D721Med (cell line): Measurements from ENCODE around the gene OGFOD1.

Source experiments
- DNase-seq: peaks from one replicate; pipeline ENCODE4 v3.0.0; 2011; ENCODE audit warnings: low spot score; ENCODE audit not compliant: insufficient read length
- FAIRE-seq: peaks from 2 replicates; lab custom pipeline; 2011; peaks lifted over from hg19 to GRCh38; lab: Jason Lieb, UNC
- CTCF ChIP-seq: IDR thresholded peaks from 2 replicates; pipeline ENCODE4 v1.5.1; 2012; ENCODE audit warnings: mild to moderate bottlenecking, control low read depth; ENCODE audit not compliant: insufficient read depth; ENCODE audit errors: missing control alignments

The OGFOD1 gene

DNA sequence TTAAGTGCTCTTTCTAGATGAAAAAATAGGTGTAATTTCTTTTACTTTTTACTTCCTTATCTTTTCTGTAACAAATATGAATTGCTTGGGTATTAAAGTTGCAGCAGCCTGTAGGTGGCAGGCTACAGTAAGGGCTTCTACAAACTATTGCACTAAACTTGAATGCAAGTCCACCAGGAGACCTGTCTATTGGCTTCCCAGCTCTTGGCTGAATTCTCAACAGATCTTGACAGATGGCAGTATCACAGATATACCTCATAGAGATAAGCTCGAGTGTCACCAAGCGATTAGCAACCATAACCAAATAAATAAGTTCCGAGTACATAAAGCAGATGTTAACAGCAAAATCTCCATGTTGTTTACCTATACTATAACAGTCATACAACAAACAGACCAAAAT lies 62.6 kb downstream of the OGFOD1 start:
- DNase-seq (no peak), FAIRE-seq (no peak)
- peak; percentile 88 for TF ChIP-seq CTCF

GRCh38 chr16:56514845-56515244 lies 63.5 kb downstream of the OGFOD1 start:
- no peak for TF ChIP-seq CTCF
- FAIRE-seq, result no peak
- DNase-seq, result no peak

DNA sequence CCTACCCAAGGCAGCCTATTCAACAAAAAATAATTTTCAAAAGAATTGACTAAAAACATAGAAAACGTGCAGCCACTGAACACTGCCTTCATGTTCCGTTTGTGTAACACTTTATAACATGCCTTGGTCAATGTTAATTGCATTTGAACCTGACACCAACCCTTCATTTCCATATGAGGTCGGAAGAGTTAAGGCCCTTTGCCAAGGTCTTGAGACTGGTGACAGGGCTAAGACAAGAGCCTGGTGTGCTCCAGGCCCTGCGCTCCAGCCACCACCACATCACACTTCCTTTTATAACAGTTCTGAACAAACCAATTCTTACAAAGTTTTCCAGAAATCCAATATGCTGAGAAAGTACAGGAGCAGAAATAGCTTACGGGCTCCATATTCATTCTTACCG lies 64.3 kb downstream of the OGFOD1 start:
- no peak for TF ChIP-seq CTCF
- FAIRE-seq (no peak), DNase-seq (no peak)

GRCh38 chr16:56517206-56517605 lies 65.9 kb downstream of the OGFOD1 start:
- no peak for DNase-seq
- no peak for FAIRE-seq
- no peak for TF ChIP-seq CTCF

- TF ChIP-seq CTCF, result no peak
- DNase-seq, result no peak
- FAIRE-seq, result no peak
Measured at GRCh38 chr16:56518425-56518824, 67.1 kb downstream of the OGFOD1 start.

DNA sequence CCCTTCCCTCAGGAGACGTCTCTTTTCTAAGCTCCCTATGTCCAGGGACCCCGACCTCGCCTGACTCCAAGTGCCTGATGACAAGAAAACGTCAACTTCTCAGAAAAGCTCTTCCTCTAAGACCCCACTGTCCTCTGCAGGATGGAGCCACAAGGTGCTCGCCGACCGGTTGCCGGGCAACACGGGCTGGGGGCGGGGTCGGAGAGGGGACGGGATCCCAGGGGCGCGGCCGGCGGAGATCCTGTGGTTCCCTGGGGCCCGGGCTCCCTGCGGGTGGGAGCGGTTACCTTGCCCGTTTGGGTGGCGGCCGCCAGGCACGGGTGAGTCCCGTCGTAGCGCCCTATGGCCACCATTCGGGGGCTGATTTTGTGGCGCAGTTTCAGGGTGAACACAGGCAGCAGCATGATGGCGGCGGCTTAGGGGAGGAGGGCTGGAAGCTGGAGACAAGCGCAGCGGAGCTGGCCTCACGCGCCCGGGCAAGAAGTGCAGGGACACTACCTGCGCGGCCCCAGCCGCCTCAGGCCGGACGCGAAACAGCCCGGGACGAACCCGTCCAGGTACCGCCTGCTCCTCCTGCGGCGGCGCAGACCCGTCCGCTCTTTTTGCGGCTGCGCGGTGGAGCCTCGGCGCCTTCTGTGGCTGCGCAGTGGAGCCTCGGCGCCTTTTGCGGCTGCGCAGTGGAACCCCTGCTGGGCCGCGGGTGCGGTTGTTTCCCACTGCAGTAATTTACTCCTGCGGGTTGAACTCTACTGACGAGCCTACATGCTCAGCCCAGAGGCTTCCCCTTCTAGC lies 68.3 kb downstream of the OGFOD1 start, which contains the start of gene BBS2:
TSS of gene BBS2 (minus strand) at position 566 of the 792 bp plus-strand sequence. CDS start at position 404, 162 bp downstream.
- no peak for FAIRE-seq
- no peak for TF ChIP-seq CTCF
- peak; percentile 36 for DNase-seq

- TF ChIP-seq CTCF, result no peak
- no peak for FAIRE-seq
- no peak for DNase-seq
Measured at GRCh38 chr16:56520251-56520577, 68.9 kb downstream of the OGFOD1 start.
